RWPE2 (cell line): Measurements from ENCODE around the gene EPS8.

Experiments used
- ATAC-seq: fragments of 200-7000 bp; cut with Tn5 transposase; 3 replicates; pipeline ENCODE4 v1.9.1; 2021; ENCODE audit warnings: low read depth
- DNase-seq: peaks from one replicate; pipeline ENCODE4 v3.0.0-alpha.2; 2020; ENCODE audit warnings: low spot score
- H3K27ac ChIP-seq: fragments of 450-650 bp; 2 replicates; pipeline ENCODE4 v1.5.1; 2017; ENCODE audit warnings: mild to moderate bottlenecking; ENCODE audit not compliant: poor library complexity, severe bottlenecking
- H3K27me3 ChIP-seq: fragments of 250-450 bp; sonication (Bioruptor Pico); 2 replicates; pipeline ENCODE4 v1.5.1; 2021; ENCODE audit warnings: mild to moderate bottlenecking, moderate library complexity; ENCODE audit not compliant: insufficient read depth, poor library complexity, severe bottlenecking
- H3K36me3 ChIP-seq: fragments of 250-450 bp; sonication (Bioruptor Pico); 2 replicates; pipeline ENCODE4 v1.5.1; 2020; ENCODE audit warnings: low read depth, mild to moderate bottlenecking, moderate library complexity
- H3K4me1 ChIP-seq: fragments of 250-450 bp; sonication (Bioruptor Pico); 2 replicates; pipeline ENCODE4 v1.5.1; 2021; ENCODE audit warnings: mild to moderate bottlenecking, moderate library complexity; ENCODE audit not compliant: insufficient read depth, poor library complexity, severe bottlenecking
- H3K4me3 ChIP-seq: fragments of 250-450 bp; sonication (Bioruptor Pico); 2 replicates; pipeline ENCODE4 v1.5.1; 2021; ENCODE audit warnings: mild to moderate bottlenecking, moderate library complexity; ENCODE audit not compliant: severe bottlenecking
- H3K9me3 ChIP-seq: fragments of 250-450 bp; sonication (Bioruptor Pico); 2 replicates; pipeline ENCODE4 v1.5.1; 2021; ENCODE audit warnings: mild to moderate bottlenecking, moderate library complexity; ENCODE audit not compliant: severe bottlenecking
- TF ChIP-seq, protein P1 (sequence below): fragments of 450-650 bp; IDR thresholded peaks from one replicate; pipeline ENCODE4 v1.5.1; 2017; ENCODE audit warnings: mild to moderate bottlenecking, moderate library complexity; ENCODE audit not compliant: poor library complexity, severe bottlenecking

The EPS8 gene

DNA sequence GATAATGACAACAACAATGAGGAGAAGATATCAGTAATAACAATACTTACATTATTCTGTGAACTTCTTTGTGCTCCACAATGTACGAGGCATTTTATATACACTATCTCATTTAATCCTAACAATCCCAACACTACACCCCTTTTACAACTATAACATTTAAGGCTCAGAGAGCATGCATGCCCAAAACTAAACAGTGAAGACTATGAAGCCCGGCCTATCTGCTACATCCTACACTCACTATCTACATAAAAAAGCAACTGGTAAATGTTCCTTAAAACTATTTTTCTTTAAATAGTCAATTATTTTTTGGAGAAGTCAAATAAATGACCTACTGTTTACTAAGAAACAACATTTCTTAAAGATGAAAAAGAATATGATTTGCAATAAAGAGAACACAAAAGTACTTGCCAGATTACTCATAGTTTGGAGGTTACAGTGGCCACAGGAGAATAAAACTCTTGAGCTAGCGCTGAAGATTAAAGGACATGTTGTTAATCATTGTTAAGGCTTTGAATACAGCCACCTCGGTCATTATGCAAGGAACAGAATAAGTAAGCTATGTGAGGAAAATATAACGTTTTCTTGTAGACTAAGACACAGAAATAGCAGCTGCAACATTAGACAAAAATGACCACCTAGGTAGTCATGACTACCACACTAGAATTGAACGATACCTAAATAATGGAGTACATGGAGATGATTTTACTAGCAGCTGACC, 56.7 kb downstream of the EPS8 start:
- TF ChIP-seq, protein P1, sequence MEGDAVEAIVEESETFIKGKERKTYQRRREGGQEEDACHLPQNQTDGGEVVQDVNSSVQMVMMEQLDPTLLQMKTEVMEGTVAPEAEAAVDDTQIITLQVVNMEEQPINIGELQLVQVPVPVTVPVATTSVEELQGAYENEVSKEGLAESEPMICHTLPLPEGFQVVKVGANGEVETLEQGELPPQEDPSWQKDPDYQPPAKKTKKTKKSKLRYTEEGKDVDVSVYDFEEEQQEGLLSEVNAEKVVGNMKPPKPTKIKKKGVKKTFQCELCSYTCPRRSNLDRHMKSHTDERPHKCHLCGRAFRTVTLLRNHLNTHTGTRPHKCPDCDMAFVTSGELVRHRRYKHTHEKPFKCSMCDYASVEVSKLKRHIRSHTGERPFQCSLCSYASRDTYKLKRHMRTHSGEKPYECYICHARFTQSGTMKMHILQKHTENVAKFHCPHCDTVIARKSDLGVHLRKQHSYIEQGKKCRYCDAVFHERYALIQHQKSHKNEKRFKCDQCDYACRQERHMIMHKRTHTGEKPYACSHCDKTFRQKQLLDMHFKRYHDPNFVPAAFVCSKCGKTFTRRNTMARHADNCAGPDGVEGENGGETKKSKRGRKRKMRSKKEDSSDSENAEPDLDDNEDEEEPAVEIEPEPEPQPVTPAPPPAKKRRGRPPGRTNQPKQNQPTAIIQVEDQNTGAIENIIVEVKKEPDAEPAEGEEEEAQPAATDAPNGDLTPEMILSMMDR: no peak
- H3K27ac ChIP-seq: no peak overlapping the region
- H3K9me3 ChIP-seq: no peaks in the 10 kb centered on the region
- ATAC-seq: no peak
- H3K4me3 ChIP-seq: no peak overlapping the region
- no peaks in the 10 kb centered on the region for H3K36me3 ChIP-seq
- H3K27me3 ChIP-seq: no peaks in the 10 kb centered on the region
- H3K4me1 ChIP-seq: peaks cover 7% of the 10 kb centered on the region
- no peak for DNase-seq

DNA sequence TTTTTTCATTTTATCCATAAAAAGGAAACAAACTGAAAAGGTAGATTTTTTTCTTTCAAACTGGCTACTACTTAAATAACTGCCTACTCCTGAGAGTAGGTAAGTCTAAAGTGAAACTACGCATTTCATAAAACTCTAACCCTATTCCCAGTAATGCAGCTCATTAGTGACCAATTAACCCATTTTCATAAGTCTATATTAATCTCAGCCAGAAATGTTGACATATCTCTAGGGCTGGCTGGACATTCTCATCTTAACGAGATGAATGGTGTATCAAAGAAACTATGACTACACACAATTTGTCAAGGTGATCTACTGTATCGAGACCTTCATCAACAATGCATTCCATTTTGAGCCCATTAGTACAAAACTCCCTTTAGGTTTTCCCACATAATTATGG, 57.2 kb downstream of the EPS8 start:
- H3K27ac ChIP-seq: no peak overlapping the region
- ATAC-seq: no peak
- peaks cover 7% of the 10 kb centered on the region for H3K4me1 ChIP-seq
- H3K27me3 ChIP-seq: no peaks in the 10 kb centered on the region
- DNase-seq: no peak
- no peak overlapping the region for H3K4me3 ChIP-seq
- H3K9me3 ChIP-seq: no peaks in the 10 kb centered on the region
- TF ChIP-seq, protein P1: no peak
- no peaks in the 10 kb centered on the region for H3K36me3 ChIP-seq

DNA sequence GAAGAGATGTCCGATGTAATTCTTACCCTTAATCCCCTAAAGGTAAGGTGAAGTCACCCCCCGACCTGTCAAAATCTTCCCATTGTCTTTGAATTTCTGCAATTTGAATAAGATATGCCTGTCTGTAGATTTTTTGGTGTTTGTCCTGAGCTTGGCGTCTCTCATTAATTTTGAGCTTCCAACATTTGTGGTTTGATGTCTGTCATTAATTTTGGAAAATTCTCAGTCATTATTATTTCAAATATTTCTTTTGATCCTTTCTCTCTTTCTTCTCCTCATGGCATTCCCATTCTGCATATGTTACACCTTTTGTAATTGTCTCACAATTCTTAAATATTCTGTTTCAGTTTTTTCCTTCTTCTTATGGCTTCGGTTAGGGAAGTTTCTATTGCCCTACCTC, 60.1 kb downstream of the EPS8 start:
- no peak overlapping the region for H3K4me3 ChIP-seq
- H3K27ac ChIP-seq: no peak overlapping the region
- H3K4me1 ChIP-seq: peaks cover 7% of the 10 kb centered on the region
- no peaks in the 10 kb centered on the region for H3K9me3 ChIP-seq
- no peaks in the 10 kb centered on the region for H3K27me3 ChIP-seq
- DNase-seq (no peak), ATAC-seq (no peak)
- no peaks in the 10 kb centered on the region for H3K36me3 ChIP-seq
- TF ChIP-seq, protein P1: no peak

DNA sequence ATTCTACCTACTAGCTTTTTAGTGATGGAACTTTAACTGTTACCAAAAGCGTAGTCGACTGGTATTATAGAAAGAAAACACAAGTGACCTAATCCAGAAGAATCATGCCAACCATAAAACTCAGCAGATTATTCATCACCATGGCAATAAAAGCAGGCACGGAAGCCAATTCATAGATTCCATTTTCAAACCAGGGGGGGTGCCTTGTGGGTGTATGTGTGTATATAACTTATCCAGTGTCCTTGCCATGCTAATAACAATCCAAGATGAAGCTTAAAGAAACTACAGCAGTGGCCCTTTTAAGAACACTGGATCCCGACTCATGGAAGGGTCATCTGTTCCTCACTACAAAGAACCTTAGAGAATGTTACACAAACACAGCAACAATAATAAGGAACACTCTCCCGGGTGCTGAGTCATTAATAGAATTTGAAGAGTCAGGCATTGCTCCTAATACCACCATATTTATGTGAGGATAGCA, 61.0 kb downstream of the EPS8 start:
- no peaks in the 10 kb centered on the region for H3K36me3 ChIP-seq
- peak; percentile 19; the same call in 1 of the 3 replicates for ATAC-seq
- no peaks in the 10 kb centered on the region for H3K27me3 ChIP-seq
- H3K4me3 ChIP-seq: no peak overlapping the region
- no peak overlapping the region for H3K27ac ChIP-seq
- no peaks in the 10 kb centered on the region for H3K9me3 ChIP-seq
- peaks cover 7% of the 10 kb centered on the region for H3K4me1 ChIP-seq
- no peak for DNase-seq
- TF ChIP-seq, protein P1: no peak

DNA sequence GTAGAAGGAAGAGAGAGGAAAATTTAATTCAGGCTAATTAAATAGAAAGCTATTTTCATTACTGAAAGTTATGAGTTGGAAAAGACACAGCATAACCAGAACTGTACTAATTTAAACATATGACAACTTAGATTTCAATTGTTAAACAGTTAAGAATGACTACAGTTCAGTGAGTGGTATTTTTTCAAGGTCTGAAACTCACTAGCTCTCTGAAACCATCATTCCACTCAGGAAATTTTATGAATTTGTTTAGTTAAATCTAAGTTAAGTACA, 62.4 kb downstream of the EPS8 start:
- Histone ChIP-seq H3K36me3 (no peaks in the 10 kb centered on the region), H3K4me3 (no peak overlapping the region), H3K9me3 (no peaks in the 10 kb centered on the region), H3K4me1 (peaks cover 7% of the 10 kb centered on the region), H3K27ac (no peak overlapping the region), H3K27me3 (no peaks in the 10 kb centered on the region)
- no peak for DNase-seq
- TF ChIP-seq, protein P1: no peak
- ATAC-seq: no peak
